Endothelial cell of hepatic sinusoid (primary cell): Measurements from ENCODE around the gene ATF4.

Experiments used
- in situ Hi-C: cut with HindIII; loops from 2 replicates; pipeline ENCODE4 v1.10.0; 2017; ENCODE audit warnings: low sequenced_read_pairs

ATF4 gene

DNA sequence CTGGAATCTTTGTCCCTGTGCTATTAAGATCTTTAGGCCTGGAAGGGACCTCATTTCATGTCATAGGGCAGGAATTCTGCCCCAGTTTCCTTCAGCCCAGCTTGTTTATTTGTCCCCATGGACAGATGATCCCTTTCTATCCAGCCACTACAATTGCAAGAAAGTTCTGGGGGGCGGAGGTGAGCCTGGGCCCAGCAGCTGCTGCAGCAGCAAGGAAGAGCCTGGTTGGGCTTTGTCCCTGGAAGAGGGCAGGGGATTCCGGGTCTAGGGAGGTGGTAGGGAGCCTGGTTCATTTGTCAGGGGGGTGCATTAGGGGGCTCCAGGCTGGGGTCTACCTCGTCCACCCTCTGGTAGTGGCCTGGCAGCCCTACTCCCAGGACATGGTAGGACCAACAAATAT lies 33.8 kb downstream of the ATF4 start:
- in situ Hi-C loops: loop anchor here (5.0 kb wide), 1 partner anchor 72 kb away; no protein-coding TSS in a partner anchor

- in situ Hi-C loops: no loop called here
These were observed 36.8 kb downstream of the ATF4 start for GRCh38 chr22:39556970-39557841.

DNA sequence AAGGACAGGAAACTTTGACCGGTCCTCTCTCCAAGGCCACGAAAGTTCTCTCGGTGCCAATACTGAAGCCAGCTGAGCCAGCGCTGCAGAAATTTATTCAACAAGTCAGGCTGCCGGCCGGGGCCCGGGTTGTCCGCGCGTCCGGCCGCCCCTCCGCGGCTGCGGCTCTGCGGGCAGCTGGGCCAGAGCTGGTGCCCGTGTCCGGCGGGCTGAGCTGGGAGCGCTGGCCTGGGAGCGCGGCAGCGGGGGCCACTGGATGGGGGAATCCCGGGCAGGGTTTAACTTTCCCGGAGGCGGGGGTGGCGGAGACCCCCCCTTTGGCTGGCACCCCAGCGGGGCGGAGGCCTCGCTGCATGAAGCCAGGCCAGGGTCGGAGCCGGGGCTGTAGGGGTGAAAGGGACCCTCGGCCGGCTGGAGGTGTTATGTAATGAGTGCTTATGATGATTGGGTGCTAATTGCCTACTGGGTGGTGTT lies 37.9 kb downstream of the ATF4 start:
- in situ Hi-C loops: no loop called here

DNA sequence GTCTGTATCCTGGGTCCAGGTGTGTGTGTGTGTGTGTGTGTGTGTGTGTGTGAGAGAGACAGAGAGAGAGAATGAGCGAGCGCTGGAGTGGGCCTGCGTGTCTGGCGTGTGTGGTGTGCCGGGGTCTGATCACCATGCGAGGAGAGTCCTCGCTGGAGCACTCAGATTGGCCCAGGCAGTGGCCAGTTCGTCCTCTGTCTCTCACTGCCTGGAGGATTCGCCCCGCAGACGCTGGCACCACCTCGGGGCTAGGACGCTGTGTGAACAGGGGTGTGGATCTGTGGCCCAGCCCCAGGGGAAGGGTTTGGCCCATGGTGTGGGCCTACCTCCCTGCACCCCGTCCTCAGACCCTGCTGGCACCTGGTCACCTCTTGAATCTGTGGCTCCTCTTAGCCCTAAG lies 38.6 kb downstream of the ATF4 start:
- in situ Hi-C loops: no loop called here

DNA sequence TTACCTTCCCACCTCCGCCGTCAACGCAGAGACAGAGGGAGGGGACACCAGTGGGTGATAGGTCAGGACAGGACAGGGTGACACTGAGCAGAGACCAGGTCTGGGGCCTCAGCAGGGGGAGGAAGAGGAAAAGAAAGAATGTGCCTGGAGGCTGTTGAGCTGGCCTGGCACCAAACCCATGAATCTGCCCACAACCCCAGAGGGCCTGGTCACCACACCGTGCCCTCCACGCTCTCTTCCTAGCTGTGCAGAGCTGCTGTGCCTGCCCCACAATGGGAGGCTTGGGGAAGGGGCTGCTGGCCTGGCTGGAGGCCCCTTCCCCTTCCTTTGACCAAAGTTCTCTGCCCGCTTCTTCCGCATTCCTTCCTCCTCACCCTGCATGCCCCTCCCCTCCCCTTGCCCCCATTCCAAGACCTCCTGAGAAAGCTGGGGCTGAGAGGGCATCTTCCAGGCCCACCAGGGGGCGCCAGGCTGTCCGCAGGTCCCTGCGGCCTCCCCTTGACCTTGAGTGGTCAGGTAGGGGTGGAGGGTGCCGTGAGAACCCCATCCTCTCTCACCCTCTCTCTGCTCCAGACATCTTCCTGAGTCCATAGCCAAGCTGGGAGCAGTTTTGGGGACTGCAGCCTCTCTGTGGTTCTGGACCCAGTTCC lies 39.2 kb downstream of the ATF4 start:
- in situ Hi-C loops: no loop called here

- in situ Hi-C loops: no loop called here
These were observed 39.8 kb downstream of the ATF4 start for GRCh38 chr22:39560127-39560526.

DNA sequence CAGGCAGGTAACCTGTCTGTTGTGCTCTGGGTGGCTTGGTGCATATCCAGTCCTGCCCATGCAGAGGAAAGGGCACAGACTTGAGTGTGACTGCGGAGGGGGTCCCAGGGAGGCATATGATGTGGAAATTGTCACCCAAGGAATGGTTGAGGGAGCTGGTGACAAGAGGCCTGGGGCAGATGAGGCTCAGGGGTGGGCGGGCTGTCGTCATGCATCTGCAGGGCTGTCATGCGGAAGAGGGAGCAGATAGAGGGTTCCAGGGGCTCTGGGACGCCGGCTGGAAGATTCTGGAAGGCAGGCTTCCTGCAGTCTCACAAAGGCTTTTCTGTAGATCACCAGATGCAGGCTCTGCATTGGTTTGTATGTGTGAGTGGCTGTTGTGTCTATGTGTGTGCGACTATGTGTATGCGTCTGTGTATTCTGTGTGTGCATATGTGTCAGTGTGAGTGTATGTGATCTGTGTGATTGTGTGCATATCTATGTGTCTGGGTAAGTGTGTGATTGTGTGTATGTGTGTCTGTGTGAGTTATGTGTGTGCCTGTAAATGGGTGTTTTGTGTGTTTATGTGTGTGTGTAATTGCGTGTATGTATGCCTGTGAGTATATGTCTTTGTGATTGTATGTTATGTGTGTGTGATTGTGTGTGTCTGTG lies 42.6 kb downstream of the ATF4 start:
- in situ Hi-C loops: no loop called here

DNA sequence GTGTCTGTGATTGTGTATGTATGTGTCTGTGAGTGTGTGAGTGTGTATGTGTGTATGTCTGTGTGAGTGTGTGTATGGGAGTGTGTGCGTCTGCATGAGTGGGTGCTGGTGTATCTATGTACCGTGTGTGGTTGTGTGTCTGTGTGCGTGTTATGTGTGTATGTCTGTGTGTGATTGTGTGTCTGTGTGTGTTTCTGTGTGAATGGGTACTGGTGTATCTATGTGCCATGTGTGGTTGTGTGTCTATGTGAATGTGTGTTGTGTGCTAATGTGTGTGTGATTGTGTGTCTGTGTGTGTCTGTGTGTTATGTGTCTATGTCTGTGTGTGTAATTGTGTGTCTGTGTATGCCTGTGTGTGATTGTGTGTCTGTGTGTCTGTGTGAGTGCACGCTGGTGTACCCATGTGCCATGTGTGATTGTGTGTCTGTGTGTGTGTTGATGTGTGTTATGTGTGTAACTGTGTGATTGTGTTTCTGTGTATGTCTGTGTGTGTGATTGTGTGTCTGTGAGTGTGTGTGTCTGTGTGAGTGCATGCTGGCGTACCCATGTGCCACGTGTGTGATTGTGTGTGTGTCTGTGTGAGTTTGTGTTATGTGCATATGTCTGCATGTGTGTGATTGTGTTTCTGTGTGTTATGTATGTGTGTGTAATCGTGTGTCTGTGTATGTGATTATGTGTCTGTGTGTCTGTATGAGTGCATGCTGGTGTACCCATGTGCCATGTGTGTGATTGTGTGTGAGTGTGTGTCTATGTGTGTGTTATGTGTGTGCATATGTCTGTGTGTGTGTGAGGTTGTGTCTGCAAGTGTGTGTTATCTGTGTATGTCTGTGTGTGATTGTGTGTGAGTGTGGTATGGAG lies 43.4 kb downstream of the ATF4 start:
- in situ Hi-C loops: no loop called here

GRCh38 chr22:39565414-39565944 lies 45.1 kb downstream of the ATF4 start:
- in situ Hi-C loops: no loop called here

DNA sequence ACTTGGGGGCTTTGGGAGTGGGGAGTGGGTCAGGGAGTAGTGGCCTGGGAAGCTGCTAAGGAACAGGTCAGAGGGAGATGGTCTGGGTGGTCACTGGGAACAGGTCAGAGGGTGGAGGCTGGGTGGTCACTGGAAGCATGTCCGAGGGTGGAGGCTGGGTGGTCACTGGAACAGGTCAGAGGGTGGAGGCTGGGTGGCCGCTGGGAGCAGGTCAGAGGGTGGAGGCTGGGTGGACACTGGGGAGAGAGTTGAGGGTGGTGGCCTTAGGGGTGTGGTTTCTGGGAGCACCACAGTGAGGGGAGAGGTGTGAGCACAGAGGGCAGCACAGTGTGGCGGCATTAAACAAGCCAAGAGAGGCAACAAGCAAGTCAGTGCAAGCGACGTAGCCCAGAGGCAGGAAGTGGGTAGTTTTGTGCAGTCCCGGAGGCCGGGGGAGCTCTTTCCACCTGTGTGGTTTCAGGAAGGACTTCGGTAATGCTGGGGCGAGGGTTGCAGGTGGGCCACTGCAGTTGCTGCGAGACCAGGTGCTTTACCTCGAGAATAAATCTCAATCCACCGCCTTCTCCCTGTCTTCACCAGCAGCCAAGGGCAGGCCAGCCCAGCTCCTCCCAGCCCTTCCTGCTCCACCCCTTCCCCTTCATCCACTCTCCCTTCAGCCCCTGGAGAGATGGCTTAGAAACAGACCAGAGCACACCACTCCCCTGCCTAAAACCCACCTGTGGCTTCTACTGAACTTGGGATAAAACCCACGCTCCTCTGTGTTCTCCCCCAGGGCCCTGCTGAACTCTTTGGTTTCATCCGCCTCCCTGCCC lies 47.0 kb downstream of the ATF4 start:
- in situ Hi-C loops: no loop called here

DNA sequence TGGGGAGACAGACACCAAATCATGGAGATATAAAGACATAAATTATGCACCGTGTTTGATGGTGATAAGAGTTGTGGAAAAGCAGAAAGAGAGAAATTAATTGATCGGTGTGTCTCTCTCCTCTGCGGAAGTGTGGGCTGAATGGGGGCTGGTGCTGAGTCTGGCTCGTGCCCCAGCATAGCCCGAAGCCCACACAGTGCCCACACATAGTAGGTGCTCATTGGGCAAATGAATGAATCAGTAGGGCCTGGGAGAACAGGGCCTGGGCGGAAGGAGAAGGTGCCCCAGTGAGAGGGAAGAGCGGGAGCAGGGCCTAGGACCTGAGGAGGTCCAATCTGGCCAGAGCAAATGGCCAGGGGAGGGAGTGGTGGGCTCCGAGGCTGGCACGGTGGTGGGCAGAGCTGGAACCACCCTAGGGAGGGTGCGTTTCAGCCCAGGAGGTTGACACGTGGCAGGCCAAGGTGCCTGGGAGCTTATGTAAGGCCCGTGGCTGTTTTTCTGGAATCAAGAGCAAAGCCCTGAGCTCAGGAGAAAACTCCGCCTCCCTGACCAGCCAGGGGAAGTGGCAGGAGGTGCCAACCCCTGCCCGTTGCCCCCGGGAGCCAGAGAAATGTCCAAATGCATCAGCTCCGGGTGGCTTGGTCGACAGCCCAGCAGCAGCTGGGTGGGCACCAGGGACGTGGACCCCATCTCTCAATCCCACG lies 48.1 kb downstream of the ATF4 start:
- in situ Hi-C loops: no loop called here

- in situ Hi-C loops: no loop called here
These were observed 48.7 kb downstream of the ATF4 start for GRCh38 chr22:39569066-39569465.

- in situ Hi-C loops: loop anchor here (5.0 kb wide), 2 partner anchors 42 to 432 kb away; no protein-coding TSS in a partner anchor
These were observed 49.9 kb downstream of the ATF4 start for GRCh38 chr22:39570226-39570625.

DNA sequence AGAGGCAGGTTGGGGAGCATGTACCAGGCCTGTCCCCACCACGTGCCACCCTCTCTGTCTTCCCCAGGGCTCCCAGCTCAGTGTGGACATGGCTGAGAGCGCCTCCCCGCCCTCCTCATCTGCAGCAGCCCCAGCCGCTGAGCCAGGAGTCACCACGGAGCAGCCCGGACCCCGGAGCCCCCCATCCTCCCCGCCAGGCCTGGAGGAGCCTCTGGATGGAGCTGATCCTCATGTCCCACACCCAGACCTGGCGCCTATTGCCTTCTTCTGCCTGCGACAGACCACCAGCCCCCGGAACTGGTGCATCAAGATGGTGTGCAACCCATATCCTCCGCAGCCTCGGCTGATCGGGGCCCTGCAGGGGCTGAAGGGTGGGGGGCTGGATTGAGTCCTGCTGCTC lies 50.3 kb downstream of the ATF4 start, which contains the start of gene CACNA1I:
Gene CACNA1I, plus strand, starts transcription at position 89 of the 400 bp plus-strand sequence. Its CDS starts 0 bp downstream, at position 89.
- in situ Hi-C loops: loop anchor here (5.0 kb wide), 2 partner anchors 42 to 432 kb away; no protein-coding TSS in a partner anchor

- in situ Hi-C loops: loop anchor here (5.0 kb wide), 2 partner anchors 41 to 431 kb away; no protein-coding TSS in a partner anchor
These were observed 51.2 kb downstream of the ATF4 start for GRCh38 chr22:39571538-39571937.
